ENCODE results near the gene IL10.

Gene IL10

DNA sequence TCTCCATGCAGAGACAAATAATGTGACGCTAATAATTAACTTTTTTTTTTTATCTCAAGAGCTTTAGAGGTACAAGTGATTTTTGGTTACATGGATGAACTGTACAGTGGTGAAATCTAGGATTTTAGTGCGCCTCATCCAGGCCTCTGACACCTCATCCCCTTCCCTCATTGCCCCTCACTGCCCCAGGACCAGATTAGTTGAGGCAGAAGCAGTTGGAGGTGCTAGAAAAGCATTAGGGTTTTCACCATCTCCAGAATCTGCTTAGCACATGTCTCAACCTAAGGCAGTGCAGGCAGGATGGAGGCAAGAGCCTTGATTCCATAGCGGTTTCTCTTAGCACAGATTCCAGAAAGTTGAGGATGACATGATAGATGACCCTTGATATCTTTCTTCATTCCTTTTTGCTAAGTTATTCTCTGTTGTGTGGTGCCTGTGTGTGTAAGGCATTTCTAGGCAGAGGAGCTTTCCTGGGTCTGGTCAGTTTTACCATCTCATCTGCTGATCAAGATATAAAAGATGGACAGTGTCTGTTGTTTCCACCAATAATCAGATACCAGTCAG, 16.3 kb upstream of the IL10 start:
- Histone ChIP-seq H2AFZ (ENCODE audit: low read length) (no peak overlapping the region), H2AK5ac (ENCODE audit: low read depth, low read length) (no peak overlapping the region), H3K9ac (ENCODE audit: low read depth, low read length, poor library complexity) (no peak overlapping the region), H3K4me2 (ENCODE audit: insufficient read depth, low read length, poor library complexity, severe bottlenecking) (no peak overlapping the region), H4K8ac (ENCODE audit: low read depth, low read length) (no peak overlapping the region), H4K91ac (ENCODE audit: low read depth, low read length, poor library complexity) (no peak overlapping the region), H2BK12ac (ENCODE audit: low read length) (no peak overlapping the region), H3K4me1 (ENCODE audit: control insufficient read depth in 2 of 2, insufficient read depth in 1 of 2, low read depth in 1 of 2, low read length in 2 of 2) (no peaks in the 10 kb centered on the region), H3K27ac (replicated peaks; ENCODE audit: low read length) (no peak overlapping the region), H3K79me1 (ENCODE audit: low read depth, low read length) (no peaks in the 10 kb centered on the region), H3K4ac (ENCODE audit: low read length) (no peak overlapping the region), H3K23ac (ENCODE audit: low read depth, low read length, poor library complexity) (no peak overlapping the region), H2BK15ac (ENCODE audit: low read length) (no peak overlapping the region), H3K27me3 (ENCODE audit: control insufficient read depth in 3 of 3, insufficient read depth in 3 of 3, low read depth in 1 of 3, low read length in 3 of 3) (peaks cover 0 to 14% (median 0%) of the 10 kb centered on the region in 3 experiments), H3K36me3 (replicated peaks in 1 of 2; ENCODE audit: control insufficient read depth in 2 of 2, insufficient read depth in 2 of 2, low read length in 2 of 2) (no peaks in the 10 kb centered on the region), H3K18ac (ENCODE audit: low read length) (no peak overlapping the region), H3K14ac (ENCODE audit: low read length) (no peak overlapping the region), H3K4me3 (ENCODE audit: low read length in 2 of 2) (no peak overlapping the region), H2BK5ac (ENCODE audit: low read length) (no peak overlapping the region), H2BK120ac (ENCODE audit: low read depth, low read length) (no peak overlapping the region), H3K9me3 (replicated peaks in 1 of 2; ENCODE audit: control insufficient read depth in 2 of 2, insufficient read depth in 1 of 2, low read depth in 1 of 2, low read length in 2 of 2) (no peaks in the 10 kb centered on the region)
- no peak for DNase-seq (ENCODE audit: low spot score)
- no CpG with 5 or more reads among the region's 3 CpGs for WGBS, 2 donors (ENCODE audit: extremely low coverage in 2 of 2, insufficient read length in 2 of 2, insufficient replicate concordance in 1 of 2)

DNA sequence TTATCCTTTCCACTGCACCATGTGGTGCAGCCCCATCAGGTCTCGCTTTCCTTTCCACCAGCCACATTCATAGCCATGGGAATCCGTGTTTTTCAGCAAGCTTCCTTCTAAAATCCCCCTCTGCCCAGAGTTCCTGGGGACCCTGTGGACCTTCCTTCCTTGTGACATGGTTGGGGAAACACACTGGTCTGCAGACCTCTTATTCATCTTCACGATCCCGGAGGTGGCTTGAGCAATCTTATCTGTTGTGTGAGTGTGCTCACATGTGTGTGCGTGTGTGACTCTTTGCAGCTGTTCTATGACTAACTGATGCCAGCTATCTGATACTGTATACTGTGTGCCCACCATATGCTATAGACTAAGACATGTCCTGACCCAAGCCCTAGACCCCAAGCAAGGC, 15.6 kb upstream of the IL10 start:
- no peak overlapping the region for H2AK5ac ChIP-seq (ENCODE audit: low read depth, low read length)
- H3K23ac ChIP-seq (ENCODE audit: low read depth, low read length, poor library complexity) = no peak overlapping the region
- no peak overlapping the region for H2BK15ac ChIP-seq (ENCODE audit: low read length)
- no peak for DNase-seq (ENCODE audit: low spot score)
- no peak overlapping the region for H3K18ac ChIP-seq (ENCODE audit: low read length)
- H3K4me1 ChIP-seq (ENCODE audit: control insufficient read depth in 2 of 2, insufficient read depth in 1 of 2, low read depth in 1 of 2, low read length in 2 of 2) = no peaks in the 10 kb centered on the region
- H2BK120ac ChIP-seq (ENCODE audit: low read depth, low read length) = no peak overlapping the region
- no peak overlapping the region for H2AFZ ChIP-seq (ENCODE audit: low read length)
- no peak overlapping the region for H3K4me2 ChIP-seq (ENCODE audit: insufficient read depth, low read length, poor library complexity, severe bottlenecking)
- H3K9ac ChIP-seq (ENCODE audit: low read depth, low read length, poor library complexity) = no peak overlapping the region
- no peaks in the 10 kb centered on the region for H3K9me3 ChIP-seq (replicated peaks in 1 of 2; ENCODE audit: control insufficient read depth in 2 of 2, insufficient read depth in 1 of 2, low read depth in 1 of 2, low read length in 2 of 2)
- no peak overlapping the region for H3K27ac ChIP-seq (replicated peaks; ENCODE audit: low read length)
- no peak overlapping the region for H2BK12ac ChIP-seq (ENCODE audit: low read length)
- peaks cover 0 to 20% (median 0%) of the 10 kb centered on the region in 3 experiments for H3K27me3 ChIP-seq (ENCODE audit: control insufficient read depth in 3 of 3, insufficient read depth in 3 of 3, low read depth in 1 of 3, low read length in 3 of 3)
- H3K4ac ChIP-seq (ENCODE audit: low read length) = no peak overlapping the region
- H3K14ac ChIP-seq (ENCODE audit: low read length) = no peak overlapping the region
- H4K8ac ChIP-seq (ENCODE audit: low read depth, low read length) = no peak overlapping the region
- no peaks in the 10 kb centered on the region for H3K79me1 ChIP-seq (ENCODE audit: low read depth, low read length)
- H2BK5ac ChIP-seq (ENCODE audit: low read length) = no peak overlapping the region
- H4K91ac ChIP-seq (ENCODE audit: low read depth, low read length, poor library complexity) = no peak overlapping the region
- WGBS, 2 donors (ENCODE audit: extremely low coverage in 2 of 2, insufficient read length in 2 of 2, insufficient replicate concordance in 1 of 2) = no CpG with 5 or more reads among the region's 5 CpGs
- no peaks in the 10 kb centered on the region for H3K36me3 ChIP-seq (replicated peaks in 1 of 2; ENCODE audit: control insufficient read depth in 2 of 2, insufficient read depth in 2 of 2, low read length in 2 of 2)
- peak overlapping the region in 1 of 2 donors; percentile 48 for H3K4me3 ChIP-seq (ENCODE audit: low read length in 2 of 2)

DNA sequence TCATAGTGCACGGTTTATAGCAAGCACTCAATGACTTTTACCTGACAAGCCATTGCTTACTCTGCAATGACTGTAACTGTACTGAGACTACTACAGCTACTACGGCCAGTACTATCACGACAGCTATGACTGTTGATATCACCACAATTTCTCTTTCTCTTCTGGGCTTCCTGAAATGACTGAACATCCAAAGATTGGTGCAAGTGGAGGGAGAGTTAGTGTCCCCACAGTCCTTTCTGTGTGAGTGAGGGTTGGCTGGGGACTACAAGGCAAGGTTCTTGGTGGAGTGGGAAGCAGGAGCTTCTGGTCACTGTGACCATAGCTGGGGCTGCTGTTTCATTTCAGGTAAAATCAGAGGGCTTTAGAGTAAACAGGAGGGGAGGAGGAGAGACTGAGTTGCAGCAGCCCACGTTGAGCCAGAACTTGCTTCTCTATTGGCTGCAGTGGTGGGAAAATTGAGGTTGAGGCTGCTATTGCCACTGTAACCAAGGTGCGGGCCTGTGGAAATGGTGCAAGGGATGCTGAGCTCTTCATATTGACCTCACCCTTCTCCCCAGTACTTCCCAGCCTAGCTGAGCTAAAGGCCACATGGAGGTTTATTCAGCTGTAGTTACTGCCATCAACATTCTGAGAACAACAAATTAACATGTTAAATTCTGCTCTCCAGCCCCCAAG, 14.1 kb upstream of the IL10 start:
- H3K79me1 ChIP-seq (ENCODE audit: low read depth, low read length) = no peaks in the 10 kb centered on the region
- WGBS, 2 donors (ENCODE audit: extremely low coverage in 2 of 2, insufficient read length in 2 of 2, insufficient replicate concordance in 1 of 2) = no CpG with 5 or more reads among the region's 5 CpGs

DNA sequence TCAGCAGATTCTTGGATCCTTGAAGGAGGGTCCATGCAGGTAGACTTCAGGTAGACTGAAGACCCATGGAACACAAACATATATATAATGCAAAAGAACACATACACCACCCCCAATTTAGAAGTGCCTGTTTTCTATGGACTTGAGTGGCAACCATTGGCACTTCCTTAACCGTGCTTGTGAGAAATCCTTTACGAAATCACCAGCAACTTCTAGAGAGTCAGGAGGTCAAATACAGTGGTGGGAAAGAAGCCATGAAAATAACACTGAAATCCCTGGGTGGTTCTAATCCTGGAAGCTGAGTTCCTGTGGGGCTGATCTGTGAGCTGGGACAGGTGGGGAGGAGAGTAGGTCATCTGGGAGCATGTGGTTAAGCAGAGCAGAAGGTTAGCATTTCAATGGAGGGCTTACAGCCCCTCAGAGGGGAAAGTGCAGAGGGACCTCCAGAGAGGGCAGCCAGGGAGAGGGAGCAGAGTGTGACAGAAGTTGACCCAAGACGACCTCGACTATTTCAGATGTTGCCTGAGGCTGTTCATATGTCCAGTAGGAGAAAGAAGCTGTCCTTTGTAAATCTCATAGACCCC, 13.0 kb upstream of the IL10 start:
- no peak overlapping the region for H3K23ac ChIP-seq (ENCODE audit: low read depth, low read length, poor library complexity)
- no peaks in the 10 kb centered on the region for H3K79me1 ChIP-seq (ENCODE audit: low read depth, low read length)
- H3K4me2 ChIP-seq (ENCODE audit: insufficient read depth, low read length, poor library complexity, severe bottlenecking) = no peak overlapping the region
- H3K4ac ChIP-seq (ENCODE audit: low read length) = no peak overlapping the region
- H3K4me1 ChIP-seq (ENCODE audit: control insufficient read depth in 2 of 2, insufficient read depth in 1 of 2, low read depth in 1 of 2, low read length in 2 of 2) = no peaks in the 10 kb centered on the region
- peaks cover 0 to 20% (median 0%) of the 10 kb centered on the region in 3 experiments for H3K27me3 ChIP-seq (ENCODE audit: control insufficient read depth in 3 of 3, insufficient read depth in 3 of 3, low read depth in 1 of 3, low read length in 3 of 3)
- WGBS, 2 donors (ENCODE audit: extremely low coverage in 2 of 2, insufficient read length in 2 of 2, insufficient replicate concordance in 1 of 2) = no CpG with 5 or more reads among the region's 4 CpGs
- no peak overlapping the region for H4K8ac ChIP-seq (ENCODE audit: low read depth, low read length)
- no peak overlapping the region for H4K91ac ChIP-seq (ENCODE audit: low read depth, low read length, poor library complexity)
- H3K14ac ChIP-seq (ENCODE audit: low read length) = no peak overlapping the region
- no peak overlapping the region for H2BK15ac ChIP-seq (ENCODE audit: low read length)
- no peak overlapping the region for H2BK12ac ChIP-seq (ENCODE audit: low read length)
- H3K36me3 ChIP-seq (replicated peaks in 1 of 2; ENCODE audit: control insufficient read depth in 2 of 2, insufficient read depth in 2 of 2, low read length in 2 of 2) = no peaks in the 10 kb centered on the region
- no peak overlapping the region for H2AK5ac ChIP-seq (ENCODE audit: low read depth, low read length)
- no peak overlapping the region for H2BK120ac ChIP-seq (ENCODE audit: low read depth, low read length)
- H2AFZ ChIP-seq (ENCODE audit: low read length) = no peak overlapping the region
- no peak overlapping the region for H3K9ac ChIP-seq (ENCODE audit: low read depth, low read length, poor library complexity)
- no peak overlapping the region for H2BK5ac ChIP-seq (ENCODE audit: low read length)
- DNase-seq (ENCODE audit: low spot score) = no peak
- H3K27ac ChIP-seq (replicated peaks; ENCODE audit: low read length) = no peak overlapping the region
- no peak overlapping the region for H3K18ac ChIP-seq (ENCODE audit: low read length)
- no peak overlapping the region for H3K4me3 ChIP-seq (ENCODE audit: low read length in 2 of 2)
- no peaks in the 10 kb centered on the region for H3K9me3 ChIP-seq (replicated peaks in 1 of 2; ENCODE audit: control insufficient read depth in 2 of 2, insufficient read depth in 1 of 2, low read depth in 1 of 2, low read length in 2 of 2)

More for the DNA sequence above, 14.1 kb upstream of the IL10 start:
- Histone ChIP-seq H2BK12ac (ENCODE audit: low read length) (no peak overlapping the region), H3K23ac (ENCODE audit: low read depth, low read length, poor library complexity) (no peak overlapping the region), H3K4ac (ENCODE audit: low read length) (no peak overlapping the region), H3K9me3 (replicated peaks in 1 of 2; ENCODE audit: control insufficient read depth in 2 of 2, insufficient read depth in 1 of 2, low read depth in 1 of 2, low read length in 2 of 2) (no peaks in the 10 kb centered on the region), H4K91ac (ENCODE audit: low read depth, low read length, poor library complexity) (no peak overlapping the region), H3K9ac (ENCODE audit: low read depth, low read length, poor library complexity) (no peak overlapping the region), H3K27me3 (ENCODE audit: control insufficient read depth in 3 of 3, insufficient read depth in 3 of 3, low read depth in 1 of 3, low read length in 3 of 3) (peaks cover 0 to 20% (median 0%) of the 10 kb centered on the region in 3 experiments), H3K4me1 (ENCODE audit: control insufficient read depth in 2 of 2, insufficient read depth in 1 of 2, low read depth in 1 of 2, low read length in 2 of 2) (no peaks in the 10 kb centered on the region), H3K4me2 (ENCODE audit: insufficient read depth, low read length, poor library complexity, severe bottlenecking) (no peak overlapping the region), H3K18ac (ENCODE audit: low read length) (no peak overlapping the region), H2BK15ac (ENCODE audit: low read length) (no peak overlapping the region), H4K8ac (ENCODE audit: low read depth, low read length) (no peak overlapping the region), H2BK5ac (ENCODE audit: low read length) (no peak overlapping the region), H2AK5ac (ENCODE audit: low read depth, low read length) (no peak overlapping the region), H3K36me3 (replicated peaks in 1 of 2; ENCODE audit: control insufficient read depth in 2 of 2, insufficient read depth in 2 of 2, low read length in 2 of 2) (no peaks in the 10 kb centered on the region), H3K4me3 (ENCODE audit: low read length in 2 of 2) (no peak overlapping the region), H3K14ac (ENCODE audit: low read length) (no peak overlapping the region), H2BK120ac (ENCODE audit: low read depth, low read length) (no peak overlapping the region), H3K27ac (replicated peaks; ENCODE audit: low read length) (no peak overlapping the region), H2AFZ (ENCODE audit: low read length) (no peak overlapping the region)
- no peak for DNase-seq (ENCODE audit: low spot score)
